Activated gamma-delta T cell (primary cell): ENCODE measurements around the gene OR8A1.

Experiments used
- DNase-seq: peaks from one replicate; lab custom pipeline; 2025; lab: John Stamatoyannopoulos, UW
- total RNA-seq, 2 donors: gene quantifications; one replicate each; lab custom pipeline; 2026; lab: John Stamatoyannopoulos, UW

OR8A1 gene
- total RNA-seq, result 0 to 0.13 reads per million in 2 donors

DNA sequence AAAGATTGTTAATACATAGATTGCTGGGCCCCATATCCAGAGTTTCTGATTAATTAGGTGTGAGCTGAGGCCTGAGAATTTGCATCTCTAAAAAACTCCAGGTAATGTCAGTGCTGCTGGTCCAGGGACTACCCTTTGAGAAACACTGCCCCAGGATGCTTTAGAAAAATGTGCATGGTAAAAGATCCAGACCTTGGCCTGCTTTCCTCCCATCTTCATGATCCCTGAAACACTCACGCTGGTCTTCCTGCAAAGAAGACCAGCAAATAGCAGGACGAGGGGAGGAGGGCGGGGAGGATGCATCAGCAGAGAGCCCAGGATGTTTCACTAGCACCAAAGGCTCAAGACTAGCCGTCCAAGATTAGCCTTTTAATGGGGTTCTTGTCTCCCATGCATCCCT, at the start of gene OR8A1:
OR8A1 (plus strand) TSS at position 301 of the 400 bp plus-strand sequence. CDS start 123 bp downstream, outside the sequence.
- DNase-seq, result no peak

DNA sequence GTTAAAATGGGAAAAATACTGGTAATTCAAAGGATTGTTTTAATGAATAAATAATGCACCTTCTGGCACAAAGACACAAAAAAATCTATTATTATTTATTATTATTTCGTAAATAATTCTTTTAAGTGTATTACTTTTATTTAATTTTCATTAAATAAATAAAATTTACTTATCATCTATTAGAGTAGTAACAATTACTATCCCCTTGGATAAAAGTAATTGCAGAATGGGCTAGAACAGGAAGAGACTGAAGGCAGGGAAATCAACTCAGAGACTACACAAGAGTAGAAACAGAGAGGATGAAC, 49.3 kb upstream of the OR8A1 start:
- DNase-seq, result no peak

DNA sequence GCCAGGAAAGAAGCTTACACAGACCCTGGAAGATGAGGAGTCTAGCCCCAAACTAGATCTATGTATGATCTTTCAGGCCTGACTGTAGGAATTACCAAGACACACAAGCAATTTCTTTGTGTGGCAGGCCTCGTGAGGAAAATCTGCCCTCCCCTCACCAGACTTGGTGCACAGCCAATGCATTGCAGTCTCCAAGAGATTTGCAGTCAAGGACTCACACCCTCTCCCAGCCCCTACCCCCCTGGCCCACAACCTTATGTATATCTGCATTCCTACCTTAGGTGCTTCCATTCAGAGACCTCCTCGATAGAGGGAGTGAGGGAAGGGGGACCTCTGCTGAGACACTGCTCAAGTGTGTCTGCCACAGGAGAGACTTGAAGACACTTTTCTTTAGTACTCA, 36.2 kb upstream of the OR8A1 start:
- DNase-seq, result no peak

DNA sequence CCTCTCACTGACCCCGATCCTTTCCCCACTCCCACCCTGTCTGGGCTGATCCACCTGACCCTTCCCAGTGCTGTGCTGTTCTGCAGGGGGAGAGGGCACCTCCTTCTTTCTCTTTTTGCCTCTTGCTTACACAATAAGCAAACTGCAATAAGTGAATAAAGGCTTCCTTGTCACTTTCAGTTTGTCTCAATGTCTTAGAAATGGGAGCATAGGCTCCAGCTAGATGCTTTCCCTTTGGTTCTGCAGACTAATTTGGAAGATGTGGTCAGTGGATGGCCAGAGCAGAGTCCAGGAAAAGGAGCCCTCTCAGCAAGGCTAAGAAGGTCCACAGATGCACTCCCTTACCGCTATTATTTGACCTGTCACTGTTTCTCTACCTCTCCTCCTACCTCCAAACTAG, 35.7 kb upstream of the OR8A1 start:
- no peak for DNase-seq

DNA sequence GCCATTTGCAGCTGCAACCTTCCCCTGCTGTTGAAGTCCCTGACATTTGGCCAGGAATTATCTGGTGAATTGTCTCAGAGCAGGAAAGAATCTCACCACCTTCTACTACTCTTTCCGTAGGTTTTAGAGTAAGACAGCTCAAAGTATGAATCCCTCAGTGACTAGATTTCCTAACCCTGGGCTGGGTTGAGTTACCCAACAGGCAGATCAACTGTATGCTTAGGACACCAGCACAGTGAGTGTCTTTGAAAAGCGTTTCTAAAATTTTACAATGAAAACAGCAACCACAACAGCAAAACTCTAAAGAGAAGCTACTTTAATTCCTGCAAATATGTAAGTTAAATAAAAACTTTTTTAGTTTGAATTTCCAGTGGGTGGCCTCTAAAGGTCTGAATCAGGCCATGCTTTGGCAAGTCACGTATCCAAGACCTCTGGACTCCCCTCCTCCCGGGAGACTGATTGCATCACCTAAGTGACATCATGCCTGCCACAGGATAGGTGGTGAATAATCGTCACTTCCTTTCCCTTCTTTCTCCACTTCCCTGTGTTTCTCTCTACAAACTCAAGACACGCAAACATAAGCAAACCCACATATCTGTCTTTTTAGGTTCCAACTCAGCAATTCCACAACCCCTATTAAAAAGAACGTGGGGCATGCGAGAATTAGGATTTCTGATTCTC, 34.1 kb upstream of the OR8A1 start:
- DNase-seq, result no peak

DNA sequence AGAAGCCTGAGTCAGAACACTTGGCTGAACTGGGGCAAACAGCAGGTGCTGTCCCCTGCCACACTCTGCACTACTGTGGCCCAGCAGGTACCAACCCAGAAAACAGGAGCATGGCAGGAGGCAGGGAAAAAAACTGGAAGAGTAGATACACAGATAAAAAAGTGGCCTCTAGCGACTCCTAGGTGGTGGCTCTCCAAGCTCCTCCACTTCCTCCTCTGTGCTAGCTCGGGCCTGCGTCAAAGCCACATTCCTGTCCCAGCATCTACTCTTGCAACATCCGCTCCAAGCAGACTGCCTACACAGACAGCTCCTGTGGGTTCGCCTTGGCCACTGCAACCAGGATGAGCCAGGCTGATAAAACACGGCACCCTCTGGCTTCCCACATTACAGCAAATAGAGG, 33.3 kb upstream of the OR8A1 start:
- no peak for DNase-seq

DNA sequence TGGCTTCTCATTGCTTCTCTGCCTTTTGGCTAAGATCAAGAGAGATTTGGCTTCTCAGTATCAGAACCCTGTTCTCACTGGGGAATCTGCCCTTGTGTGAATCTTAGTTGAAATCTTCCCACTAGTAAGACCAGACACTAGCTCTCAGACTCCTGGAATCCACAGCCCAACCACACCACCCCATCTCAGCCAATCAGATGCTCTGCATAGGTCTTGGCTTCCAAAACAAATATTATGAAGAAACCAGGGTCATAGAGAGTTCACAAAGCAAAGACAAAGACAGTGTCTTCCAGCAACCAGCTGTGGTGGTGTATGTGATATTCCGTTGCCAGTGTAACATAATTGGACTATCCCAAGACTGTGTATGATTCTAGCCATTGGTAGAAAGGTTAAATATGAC, 31.8 kb upstream of the OR8A1 start:
- DNase-seq, result no peak

DNA sequence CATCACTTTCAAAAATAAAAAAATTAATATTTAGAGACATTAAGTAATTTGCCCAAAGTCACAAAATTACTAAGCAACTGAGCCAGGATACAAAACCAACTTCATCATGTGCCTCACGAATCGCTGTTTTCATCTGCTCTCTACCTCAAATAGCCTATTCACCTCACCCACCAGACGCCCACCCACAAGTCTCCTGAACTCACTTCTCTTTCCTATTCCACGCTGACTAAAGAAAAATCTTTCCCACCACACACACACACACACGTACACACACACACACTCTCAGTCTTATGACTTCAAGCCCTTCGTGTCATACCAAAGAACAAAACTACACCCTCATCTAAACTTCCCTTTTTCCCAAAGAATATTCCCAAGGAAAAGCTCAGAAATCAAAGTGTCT, 28.6 kb upstream of the OR8A1 start:
- DNase-seq, result no peak

DNA sequence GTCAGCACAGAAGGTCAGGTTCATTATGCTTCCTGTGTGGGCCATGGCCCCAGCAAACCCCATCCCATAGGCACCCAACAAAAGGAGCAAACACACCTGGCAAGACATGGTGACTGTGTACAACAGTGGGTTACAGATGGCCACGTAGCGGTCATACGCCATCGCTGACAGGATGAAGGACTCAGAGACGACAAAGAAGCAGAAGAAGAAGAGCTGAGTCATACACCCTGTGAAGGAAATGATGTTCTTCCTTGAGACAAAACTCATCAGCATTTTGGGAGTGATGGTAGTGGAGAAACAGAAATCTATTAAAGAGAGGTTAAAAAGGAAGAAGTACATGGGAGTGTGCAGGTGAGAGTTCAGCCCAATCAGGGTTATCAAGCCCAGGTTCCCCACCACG, 26.7 kb upstream of the OR8A1 start:
- no peak for DNase-seq

DNA sequence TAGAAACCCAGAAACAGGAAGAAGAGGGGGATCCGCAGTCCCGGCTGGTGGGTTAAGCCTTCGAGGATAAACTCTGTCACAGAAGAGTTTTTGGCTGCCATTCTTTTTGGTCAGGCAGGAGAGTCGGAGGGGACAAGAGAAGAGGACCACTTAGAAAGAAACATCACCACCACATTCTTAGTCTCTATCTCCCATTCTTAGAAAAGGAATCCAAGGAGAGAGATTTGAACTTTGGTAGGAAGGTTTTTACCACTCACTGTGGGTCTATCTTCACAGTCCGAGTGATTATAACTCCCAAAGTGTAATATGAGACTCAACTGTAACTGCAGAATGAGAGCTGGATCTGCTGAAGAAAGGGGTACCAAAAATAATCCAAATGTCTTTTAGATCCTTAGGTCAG, 26.2 kb upstream of the OR8A1 start, which contains the start of gene OR8B12:
OR8B12 (minus strand) TSS at position 101 of the 400 bp plus-strand sequence; CDS start at position 101, 0 bp downstream.
- DNase-seq, result no peak

DNA sequence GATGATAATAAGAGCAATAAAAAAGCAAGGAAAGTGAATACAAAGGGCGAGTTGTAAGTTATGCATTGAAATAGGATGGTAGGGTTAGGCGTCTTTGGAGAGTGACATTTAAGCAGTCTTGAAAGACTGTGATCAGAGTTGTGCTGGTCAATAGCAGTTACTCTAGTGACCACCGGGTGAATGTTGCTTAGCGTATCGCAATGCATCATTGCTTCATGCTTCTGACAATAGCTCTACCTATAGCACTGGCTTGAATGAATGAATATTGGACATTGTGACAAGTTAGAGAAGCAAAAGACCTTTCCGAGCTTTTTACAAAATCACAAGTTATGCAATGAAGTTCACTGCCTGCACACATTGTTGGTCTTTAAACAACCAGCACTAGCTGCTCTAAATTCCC, 18.6 kb upstream of the OR8A1 start:
- DNase-seq, result no peak

DNA sequence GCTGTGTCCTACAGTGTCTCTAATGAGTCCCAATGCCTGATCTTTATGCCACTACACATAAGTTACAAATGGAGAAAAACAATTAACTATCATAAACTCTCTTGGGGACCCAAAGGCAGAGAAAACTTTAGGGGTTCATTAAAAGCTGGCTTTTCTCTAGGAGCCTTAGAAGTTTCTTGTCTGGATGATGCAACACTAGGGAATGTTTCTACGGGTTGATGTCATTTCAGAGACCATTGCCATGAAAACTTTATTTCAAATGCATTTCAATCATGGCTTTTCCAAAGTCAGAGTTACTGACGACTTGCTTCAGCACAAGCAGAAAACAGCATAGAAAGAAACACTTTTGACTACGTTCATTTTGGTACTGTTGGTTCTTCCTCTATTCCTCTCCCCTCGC, 17.8 kb upstream of the OR8A1 start:
- DNase-seq, result no peak

DNA sequence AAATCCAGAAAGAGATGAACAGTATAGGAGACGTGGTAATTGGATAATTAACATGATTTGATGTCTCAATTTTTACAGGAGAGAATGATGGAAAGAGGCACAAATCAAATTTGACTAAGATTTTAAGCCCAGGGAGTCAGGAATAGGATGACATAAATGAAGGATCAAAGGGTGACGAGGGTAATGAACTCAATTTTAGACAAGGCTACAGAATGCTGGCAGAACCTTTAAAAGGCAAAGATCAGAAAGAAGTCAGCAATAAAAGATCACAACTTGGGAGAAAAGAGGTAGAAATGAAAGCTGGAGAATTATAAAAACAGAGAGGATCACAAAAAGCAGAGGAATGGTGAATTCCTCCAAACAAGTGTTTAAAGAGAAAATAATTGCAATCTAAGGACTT, 13.0 kb upstream of the OR8A1 start:
- DNase-seq, result no peak

DNA sequence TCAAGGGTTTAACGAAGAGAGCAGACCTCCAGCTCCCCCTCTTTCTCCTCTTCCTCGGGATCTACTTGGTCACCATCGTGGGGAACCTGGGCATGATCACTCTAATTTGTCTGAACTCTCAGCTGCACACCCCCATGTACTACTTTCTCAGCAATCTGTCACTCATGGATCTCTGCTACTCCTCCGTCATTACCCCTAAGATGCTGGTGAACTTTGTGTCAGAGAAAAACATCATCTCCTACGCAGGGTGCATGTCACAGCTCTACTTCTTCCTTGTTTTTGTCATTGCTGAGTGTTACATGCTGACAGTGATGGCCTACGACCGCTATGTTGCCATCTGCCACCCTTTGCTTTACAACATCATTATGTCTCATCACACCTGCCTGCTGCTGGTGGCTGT, 363 bp downstream of the OR8A1 start:
- DNase-seq, result no peak

DNA sequence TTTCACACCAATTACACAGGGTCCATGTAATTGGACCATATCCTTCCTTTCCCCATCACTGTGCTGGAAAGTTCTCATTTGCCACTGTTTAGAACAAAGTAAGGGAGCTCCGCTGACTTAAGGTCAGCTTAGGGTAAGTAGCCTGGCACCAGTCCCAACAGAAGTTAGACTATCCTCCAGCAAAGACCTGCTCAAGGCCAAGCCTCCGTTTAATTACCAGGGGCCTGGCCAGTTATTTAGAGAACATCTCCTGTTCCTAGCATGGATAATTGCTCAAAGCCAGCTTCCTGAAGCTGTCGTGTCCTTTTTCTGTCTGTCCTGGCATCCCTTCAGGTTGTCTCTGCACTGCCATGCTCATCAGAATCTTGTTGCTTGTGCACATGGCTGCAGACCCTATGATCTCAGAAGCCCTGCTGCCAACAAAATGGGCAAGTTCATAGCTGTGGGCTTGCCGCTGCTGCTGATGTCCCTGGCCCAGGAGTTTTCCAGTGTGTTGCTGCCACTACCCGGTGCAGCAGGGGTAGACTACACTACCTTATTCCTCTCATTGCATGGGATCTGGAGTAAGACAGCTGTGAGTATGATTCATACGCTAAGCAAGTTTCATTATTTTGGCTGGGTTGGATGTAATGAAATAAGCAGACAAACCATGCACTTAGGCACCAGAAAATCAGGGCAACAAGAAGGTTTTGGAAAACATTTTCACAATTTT, 8.1 kb downstream of the OR8A1 start:
- no peak for DNase-seq

DNA sequence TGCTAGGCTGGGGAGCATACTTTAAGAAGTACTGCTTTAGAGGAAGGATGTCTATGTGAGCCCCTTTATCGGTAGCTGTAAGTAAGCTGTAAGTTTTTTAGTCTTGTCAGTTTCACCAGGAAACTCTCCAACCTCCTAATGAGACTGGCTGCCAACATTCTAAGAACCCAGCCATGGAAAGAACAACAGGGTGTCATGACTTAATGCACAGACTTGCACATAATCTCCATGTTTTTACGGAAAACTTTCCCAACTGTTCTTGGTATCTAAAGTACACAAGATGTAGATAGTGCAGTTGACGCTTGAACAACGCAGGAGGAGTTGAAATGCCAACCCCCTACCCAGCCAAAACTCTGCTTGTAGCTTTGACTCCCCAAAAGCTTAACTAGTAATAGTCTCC, 9.0 kb downstream of the OR8A1 start:
- DNase-seq, result no peak

DNA sequence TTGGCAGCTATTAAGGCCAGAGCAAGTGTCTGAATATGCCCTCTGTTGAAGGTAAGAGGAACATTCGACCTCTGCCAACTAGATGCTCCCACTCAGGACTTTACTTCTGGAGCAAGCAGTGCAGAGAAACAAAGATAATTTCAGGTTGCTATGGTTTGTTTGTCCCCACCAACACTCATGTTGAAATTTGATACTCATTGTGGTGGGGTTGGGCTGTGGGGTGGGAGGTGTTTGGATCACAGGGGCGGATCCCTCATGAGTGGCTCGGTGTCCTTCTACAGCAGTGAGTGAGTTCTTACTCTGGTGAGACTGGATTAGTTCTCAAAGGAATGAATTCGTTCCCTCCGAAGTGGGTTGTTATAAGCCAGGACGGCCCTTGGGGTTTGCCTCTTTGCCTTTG, 12.0 kb downstream of the OR8A1 start:
- DNase-seq, result no peak

DNA sequence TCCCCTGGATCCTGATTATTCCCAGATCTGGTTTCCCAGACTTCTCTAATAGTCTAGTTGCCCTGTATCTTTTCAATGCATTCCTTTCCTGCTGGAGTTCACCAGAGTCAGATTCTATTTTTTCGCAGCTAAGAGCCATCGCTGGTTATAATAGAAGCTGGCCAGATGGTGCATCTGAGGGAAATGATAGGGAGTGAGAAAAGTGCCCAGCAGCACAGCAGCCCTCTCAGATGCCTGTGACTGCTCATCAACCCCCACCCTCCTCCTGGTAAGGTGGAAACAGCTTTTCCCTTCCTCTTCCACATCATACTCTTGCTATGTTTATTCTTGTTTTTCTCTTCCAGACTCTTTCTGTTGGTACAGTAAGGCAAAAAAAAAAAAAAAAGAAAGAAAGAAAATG, 12.8 kb downstream of the OR8A1 start:
- DNase-seq, result no peak

DNA sequence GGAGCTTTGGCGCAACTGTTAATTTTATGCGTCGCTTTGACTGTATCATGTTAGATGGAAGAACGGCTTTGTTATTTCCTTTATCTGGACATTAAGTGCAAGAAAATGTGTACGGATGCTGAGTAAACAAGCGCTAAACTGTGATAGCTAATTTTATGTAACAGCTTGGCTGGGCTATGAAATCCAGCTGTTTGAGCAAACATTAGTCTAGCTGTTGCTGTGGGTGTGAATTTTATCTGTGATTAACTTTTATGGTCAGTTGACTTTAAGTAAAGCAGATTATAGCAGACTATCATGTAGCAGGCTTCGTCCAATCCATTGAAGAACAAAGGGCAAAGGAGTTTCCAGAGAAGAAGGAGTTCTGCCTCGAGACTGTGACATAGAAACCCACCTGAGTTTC, 14.0 kb downstream of the OR8A1 start:
- no peak for DNase-seq

DNA sequence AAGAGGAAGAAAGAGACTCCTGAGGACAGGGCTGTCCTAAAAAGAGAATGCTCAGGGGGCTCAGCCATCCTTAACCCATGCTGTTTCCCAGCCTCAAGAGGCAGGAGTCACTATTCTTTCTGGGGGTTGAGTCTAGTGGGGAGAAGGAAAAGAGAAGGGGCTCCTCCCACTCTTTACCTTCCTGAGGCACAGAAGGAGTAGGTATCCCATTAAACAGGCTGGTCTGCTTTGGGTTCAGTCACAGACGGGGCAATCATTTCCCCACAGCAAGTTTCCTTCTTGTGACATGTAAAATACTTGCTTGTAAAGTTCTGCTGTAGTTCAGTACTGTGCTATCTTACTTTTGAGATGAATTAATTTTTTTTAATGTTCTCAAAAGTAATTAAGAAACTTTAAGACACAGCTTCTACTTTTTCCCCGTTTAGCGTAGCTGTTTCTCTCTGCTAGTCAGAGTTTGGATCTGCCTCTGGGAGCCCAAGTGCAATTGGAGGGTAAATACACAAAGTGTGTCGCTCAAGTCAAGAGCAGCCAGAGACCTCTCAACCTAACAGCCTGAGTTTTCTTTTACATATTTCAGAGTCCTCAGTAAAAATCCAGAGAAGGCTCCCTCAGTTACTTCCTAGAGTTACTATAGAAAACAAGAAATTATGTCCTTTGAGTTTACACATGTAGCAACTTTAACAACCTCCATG, 15.0 kb downstream of the OR8A1 start:
- no peak for DNase-seq

DNA sequence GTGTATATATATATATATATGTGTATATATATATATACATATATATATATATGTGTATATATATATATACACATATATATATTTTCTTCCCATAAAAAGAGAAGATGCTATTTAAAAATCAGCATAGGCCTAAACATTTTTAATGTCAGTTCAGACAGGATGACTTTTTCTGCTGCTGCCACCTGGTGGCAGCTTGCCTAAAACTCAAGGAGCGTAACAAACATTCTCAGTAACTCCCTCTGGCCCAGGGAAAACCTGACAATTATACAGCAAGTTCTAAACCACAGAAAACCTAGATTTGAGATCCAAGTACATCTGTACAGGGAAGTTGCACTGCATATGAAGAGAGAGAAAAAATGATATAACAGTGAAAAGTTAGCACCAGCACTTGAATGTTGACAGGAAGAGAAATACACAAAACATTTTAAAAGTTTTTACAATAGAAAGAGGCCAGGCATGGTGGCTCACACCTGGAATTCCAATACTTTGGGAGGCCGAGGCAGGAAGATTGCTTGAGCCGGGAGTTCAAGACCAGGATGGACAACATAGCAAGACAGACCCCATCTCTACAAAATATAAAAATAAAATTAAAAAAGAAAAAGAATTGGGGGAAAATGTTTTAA, 16.6 kb downstream of the OR8A1 start:
- no peak for DNase-seq

DNA sequence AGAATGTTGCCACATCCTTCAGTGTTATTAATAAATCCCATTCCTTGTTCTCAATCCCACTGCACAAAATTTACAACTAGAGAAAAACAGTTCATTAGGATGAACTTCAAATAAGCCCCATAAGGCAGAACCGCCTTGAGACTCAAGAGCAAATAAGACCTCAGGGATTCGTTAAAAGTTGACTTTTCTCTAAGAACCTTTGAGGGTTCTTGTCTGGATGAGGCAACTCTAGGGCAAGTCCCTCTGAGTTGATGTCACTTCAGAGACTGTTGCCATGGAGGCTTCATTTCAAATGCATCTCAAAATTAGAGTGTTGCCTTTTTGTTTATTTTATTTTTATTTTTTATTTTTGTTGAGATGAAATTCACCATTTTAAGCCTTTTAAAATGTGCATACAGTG, 21.6 kb downstream of the OR8A1 start:
- DNase-seq, result no peak

DNA sequence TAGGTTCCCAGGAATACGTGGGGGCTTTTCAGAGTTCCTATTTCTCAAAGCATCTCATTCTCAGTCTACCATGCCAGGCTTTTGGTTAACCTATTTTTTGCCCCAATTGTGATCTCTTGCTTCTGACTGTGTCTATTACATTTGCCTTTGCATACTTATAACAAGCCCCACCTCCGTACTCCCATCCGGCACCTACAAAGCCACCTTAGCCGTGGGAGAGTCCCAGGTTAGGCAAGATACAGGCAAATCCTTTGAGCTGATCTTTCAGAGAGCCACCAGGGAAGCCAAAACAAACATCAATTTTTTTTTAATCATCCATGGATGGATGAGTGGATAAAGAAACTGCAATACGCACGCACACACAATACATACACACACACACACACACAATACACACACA, 22.8 kb downstream of the OR8A1 start:
- DNase-seq, result no peak
